ENCODE measurements around the gene FNBP1.

DNA sequence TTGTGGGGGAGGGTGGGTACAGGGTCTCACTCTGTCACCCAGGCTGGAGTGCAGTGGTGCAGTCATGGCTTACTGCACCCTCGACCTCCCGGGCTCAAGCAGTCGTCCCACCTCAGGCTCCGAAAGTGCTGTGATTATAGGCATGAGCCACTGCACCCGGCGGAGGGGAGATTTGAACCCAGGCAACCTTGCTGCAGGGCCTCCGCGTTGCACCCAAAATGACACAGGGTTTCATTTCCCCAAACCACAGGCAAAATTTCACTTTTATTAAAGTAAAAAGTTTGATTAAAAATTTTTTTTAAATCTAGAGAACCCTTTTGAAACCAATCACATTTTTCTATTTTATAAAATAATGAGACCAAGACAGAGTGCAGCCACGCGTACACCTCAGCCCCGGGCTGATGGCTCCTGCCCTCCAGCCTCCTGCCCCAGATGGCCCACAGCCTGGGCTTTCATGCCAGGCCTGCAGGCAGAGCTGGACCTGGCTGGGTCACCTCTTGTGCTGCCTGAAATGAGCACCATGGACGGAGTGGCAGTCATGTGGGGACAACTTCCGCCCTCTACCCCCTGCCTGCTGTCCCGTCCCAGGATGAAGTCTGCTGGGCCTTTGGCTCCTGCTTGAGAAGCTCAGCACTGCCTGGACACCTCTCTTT is 177.2 kb downstream of the FNBP1 start:
- TF ChIP-seq, protein P1, sequence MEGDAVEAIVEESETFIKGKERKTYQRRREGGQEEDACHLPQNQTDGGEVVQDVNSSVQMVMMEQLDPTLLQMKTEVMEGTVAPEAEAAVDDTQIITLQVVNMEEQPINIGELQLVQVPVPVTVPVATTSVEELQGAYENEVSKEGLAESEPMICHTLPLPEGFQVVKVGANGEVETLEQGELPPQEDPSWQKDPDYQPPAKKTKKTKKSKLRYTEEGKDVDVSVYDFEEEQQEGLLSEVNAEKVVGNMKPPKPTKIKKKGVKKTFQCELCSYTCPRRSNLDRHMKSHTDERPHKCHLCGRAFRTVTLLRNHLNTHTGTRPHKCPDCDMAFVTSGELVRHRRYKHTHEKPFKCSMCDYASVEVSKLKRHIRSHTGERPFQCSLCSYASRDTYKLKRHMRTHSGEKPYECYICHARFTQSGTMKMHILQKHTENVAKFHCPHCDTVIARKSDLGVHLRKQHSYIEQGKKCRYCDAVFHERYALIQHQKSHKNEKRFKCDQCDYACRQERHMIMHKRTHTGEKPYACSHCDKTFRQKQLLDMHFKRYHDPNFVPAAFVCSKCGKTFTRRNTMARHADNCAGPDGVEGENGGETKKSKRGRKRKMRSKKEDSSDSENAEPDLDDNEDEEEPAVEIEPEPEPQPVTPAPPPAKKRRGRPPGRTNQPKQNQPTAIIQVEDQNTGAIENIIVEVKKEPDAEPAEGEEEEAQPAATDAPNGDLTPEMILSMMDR (IDR thresholded peaks at IDR 0.05): no peak
- TF ChIP-seq USF1 (CRISPR knock-in tag; IDR thresholded peaks at IDR 0.05) (no peak), SP1 (CRISPR knock-in tag; conservative IDR thresholded peaks at IDR 0.05) (no peak), NR2C2 (CRISPR knock-in tag; IDR thresholded peaks at IDR 0.05) (no peak), CBFB (CRISPR knock-in tag; IDR thresholded peaks at IDR 0.05; ENCODE audit: low read depth) (no peak), TP53 (CRISPR knock-in tag; IDR thresholded peaks at IDR 0.05) (no peak), JUN (CRISPR knock-in tag; IDR thresholded peaks at IDR 0.05) (no peak), ZNF263 (CRISPR knock-in tag; IDR thresholded peaks at IDR 0.05; ENCODE audit: low read depth) (no peak), TEAD4 (CRISPR knock-in tag; IDR thresholded peaks at IDR 0.05) (no peak), ATF3 (CRISPR knock-in tag; conservative IDR thresholded peaks at IDR 0.05) (no peak), SMAD3 (CRISPR knock-in tag; IDR thresholded peaks at IDR 0.05; ENCODE audit: borderline replicate concordance) (no peak), ARID4B (CRISPR knock-in tag; IDR thresholded peaks at IDR 0.05; ENCODE audit: borderline replicate concordance) (no peak)
- TF ChIP-seq, protein P2, sequence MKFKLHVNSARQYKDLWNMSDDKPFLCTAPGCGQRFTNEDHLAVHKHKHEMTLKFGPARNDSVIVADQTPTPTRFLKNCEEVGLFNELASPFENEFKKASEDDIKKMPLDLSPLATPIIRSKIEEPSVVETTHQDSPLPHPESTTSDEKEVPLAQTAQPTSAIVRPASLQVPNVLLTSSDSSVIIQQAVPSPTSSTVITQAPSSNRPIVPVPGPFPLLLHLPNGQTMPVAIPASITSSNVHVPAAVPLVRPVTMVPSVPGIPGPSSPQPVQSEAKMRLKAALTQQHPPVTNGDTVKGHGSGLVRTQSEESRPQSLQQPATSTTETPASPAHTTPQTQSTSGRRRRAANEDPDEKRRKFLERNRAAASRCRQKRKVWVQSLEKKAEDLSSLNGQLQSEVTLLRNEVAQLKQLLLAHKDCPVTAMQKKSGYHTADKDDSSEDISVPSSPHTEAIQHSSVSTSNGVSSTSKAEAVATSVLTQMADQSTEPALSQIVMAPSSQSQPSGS (CRISPR knock-in tag; IDR thresholded peaks at IDR 0.05; ENCODE audit: borderline replicate concordance, low read depth): no peak
